ENCODE measurements around the gene NOX4. TPM values are rescaled to one million over a fixed set of nuclear protein-coding genes. Genes with fewer than 3 reads are reported as not detected.
"Not testable (repeated sequence)": the region's sequence is repeated elsewhere in the genome, so short reads cannot be mapped to it uniquely, and the experiment has no call there.

The NOX4 gene
- total RNA-seq, 2 experiments from 2014 or later, result not detected

DNA sequence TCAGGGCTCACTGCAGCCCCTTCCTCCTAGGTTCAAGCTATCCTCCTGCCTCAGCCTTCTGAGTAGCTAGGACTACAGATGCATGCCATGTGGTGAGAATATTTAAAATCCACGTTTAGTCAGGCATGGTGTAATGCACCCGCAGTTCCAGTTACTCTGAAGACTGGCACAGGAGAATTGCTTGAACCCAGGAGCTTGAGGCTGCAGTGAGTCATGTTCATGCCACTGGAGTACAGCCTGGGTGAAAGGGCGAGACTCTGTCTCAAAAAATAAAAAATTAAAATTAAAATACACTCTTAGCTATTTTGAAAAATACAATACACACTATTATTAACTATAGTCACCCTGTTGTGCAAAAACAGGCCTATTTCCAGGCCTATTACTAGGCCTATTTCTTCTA lies 38.4 kb downstream of the NOX4 start:
- Mint-ChIP-seq H3K27ac (no peak overlapping the region), H3K9me3 (peaks cover 3% of the 10 kb centered on the region), H3K27me3 (no peaks in the 10 kb centered on the region), H3K36me3 (no peaks in the 10 kb centered on the region), H3K4me3 (no peak overlapping the region), H3K4me1 (ENCODE audit: low read depth) (no peaks in the 10 kb centered on the region)
- DNase-seq, result no peak
- CTCF ChIA-PET, result no interaction called here
- POLR2A ChIA-PET, result no interaction called here
- intact Hi-C loops (cut with micrococcal nuclease), result no loop called here

DNA sequence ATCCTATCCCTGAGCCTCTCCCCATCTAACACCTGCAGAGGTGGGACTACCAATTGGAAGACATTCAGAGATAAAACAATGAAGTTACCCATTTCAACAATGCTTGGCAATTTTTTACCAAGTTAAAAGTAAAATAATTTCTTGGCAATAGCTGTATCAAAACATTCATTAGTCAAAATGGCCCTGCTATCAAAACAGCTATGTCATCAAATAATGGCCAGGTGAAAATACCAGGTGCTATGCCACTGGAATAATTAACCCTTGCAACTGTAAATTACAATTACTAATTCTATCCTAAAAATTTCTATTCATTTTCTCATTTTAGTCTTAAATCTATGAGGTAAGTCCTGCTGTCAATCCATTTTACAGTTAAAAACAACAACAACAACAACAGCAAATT lies 43.3 kb downstream of the NOX4 start:
- H3K27ac Mint-ChIP-seq, result no peak overlapping the region
- CTCF ChIA-PET, result no interaction called here
- no peak overlapping the region for H3K4me3 Mint-ChIP-seq
- intact Hi-C loops (cut with micrococcal nuclease), result no loop called here
- no peak for DNase-seq
- POLR2A ChIA-PET, result no interaction called here
- H3K27me3 Mint-ChIP-seq, result no peaks in the 10 kb centered on the region
- H3K9me3 Mint-ChIP-seq, result peaks cover 10% of the 10 kb centered on the region
- H3K4me1 Mint-ChIP-seq (ENCODE audit: low read depth), result no peaks in the 10 kb centered on the region
- H3K36me3 Mint-ChIP-seq, result no peaks in the 10 kb centered on the region

DNA sequence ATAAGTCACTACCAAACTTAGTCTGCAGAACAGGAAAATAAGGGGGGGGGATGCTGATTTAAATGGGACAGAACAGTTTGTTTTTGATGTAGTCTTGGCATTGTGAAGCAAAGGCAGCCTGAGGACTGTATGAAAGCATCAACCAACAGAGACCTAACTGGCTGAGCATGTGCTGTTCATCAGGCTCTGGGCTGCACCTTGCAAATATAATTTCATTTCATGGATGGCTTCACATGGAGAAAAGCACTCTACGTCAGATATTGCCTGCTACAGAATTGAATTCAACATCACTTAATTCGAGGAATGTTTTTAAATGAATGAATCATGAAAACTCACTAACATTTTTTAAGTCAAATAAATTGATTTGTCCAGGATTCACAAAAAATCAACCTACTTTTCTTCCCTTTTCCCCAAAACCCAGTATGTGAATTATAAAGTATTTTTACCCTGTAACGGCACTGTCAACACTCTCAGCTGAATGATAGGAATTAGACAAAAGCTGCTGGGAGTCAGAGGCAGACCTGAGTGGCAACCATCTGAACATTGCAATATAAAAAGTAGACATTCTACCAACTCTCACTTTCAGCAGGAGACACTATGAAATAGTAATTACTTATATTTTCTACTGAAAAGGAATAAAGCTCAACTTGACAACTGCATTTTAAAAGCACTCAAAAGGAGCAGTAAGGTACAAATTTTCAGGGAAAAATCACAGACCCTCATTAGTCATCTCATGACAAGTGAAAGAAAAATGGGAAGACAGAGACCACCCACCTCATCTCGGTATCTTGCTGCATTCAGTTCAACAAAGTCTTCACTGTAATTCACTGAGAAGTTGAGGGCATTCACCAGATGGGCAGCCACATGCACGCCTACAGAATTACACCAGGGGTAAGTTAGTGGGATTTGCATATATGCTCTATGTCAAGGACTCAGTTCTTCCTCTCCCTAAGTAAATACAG lies 47.5 kb downstream of the NOX4 start:
- Mint-ChIP-seq H3K27me3 (no peaks in the 10 kb centered on the region), H3K4me3 (no peak overlapping the region)

DNA sequence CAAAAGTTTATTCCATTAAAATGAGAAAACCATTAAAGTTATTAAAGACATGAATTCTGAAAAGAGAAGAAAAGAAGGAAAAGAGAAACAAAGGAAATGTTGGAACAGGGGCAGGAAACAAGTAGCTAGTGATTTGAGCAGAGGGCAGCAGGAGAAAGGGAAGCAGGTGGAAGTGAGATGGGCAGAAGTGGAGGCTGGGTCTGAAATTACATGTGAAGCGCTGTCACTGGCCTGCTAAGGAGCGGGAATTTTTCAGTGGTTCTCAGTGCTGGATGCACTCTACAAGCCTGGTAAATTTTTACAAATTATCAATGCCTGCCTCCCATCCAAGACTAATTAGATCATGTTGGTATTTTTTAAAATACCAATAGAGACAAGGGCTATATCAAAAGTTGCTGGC lies 48.4 kb downstream of the NOX4 start:
- Mint-ChIP-seq H3K27me3 (no peaks in the 10 kb centered on the region), H3K27ac (no peak overlapping the region), H3K4me1 (ENCODE audit: low read depth) (no peaks in the 10 kb centered on the region), H3K4me3 (no peak overlapping the region), H3K36me3 (no peaks in the 10 kb centered on the region), H3K9me3 (peaks cover 10% of the 10 kb centered on the region)
- POLR2A ChIA-PET, result no interaction called here
- CTCF ChIA-PET, result no interaction called here
- intact Hi-C loops (cut with micrococcal nuclease), result no loop called here
- no peak for DNase-seq

More for the DNA sequence above, 47.5 kb downstream of the NOX4 start:
- Mint-ChIP-seq H3K9me3 (peaks cover 10% of the 10 kb centered on the region), H3K36me3 (no peaks in the 10 kb centered on the region), H3K27ac (no peak overlapping the region), H3K4me1 (ENCODE audit: low read depth) (no peaks in the 10 kb centered on the region)
- intact Hi-C loops (cut with micrococcal nuclease), result no loop called here
- DNase-seq, result no peak
- ChIA-PET CTCF (no interaction called here), POLR2A (no interaction called here)

DNA sequence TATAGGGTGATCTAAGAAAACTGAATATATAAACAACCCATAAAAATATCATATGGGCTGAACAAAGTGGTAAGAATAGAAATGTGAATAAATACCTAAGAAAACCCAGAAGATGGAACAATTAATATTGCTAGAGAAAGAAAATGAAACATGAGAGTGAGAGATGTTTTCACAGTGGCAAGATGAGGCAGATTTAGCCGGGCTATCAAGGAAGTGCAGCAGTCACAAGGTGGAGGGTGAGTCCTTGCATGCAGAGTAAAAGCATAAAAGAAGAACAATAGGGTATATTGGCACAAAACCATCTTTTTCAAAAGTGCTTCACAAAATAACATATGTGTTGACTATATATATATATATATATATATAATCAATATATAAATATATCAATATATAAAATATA lies 49.6 kb downstream of the NOX4 start:
- Mint-ChIP-seq H3K36me3 (no peaks in the 10 kb centered on the region), H3K9me3 (peaks cover 10% of the 10 kb centered on the region), H3K27me3 (no peaks in the 10 kb centered on the region), H3K27ac (no peak overlapping the region), H3K4me1 (ENCODE audit: low read depth) (no peaks in the 10 kb centered on the region), H3K4me3 (no peak overlapping the region)
- intact Hi-C loops (cut with micrococcal nuclease), result no loop called here
- ChIA-PET POLR2A (no interaction called here), CTCF (no interaction called here)
- no peak for DNase-seq

DNA sequence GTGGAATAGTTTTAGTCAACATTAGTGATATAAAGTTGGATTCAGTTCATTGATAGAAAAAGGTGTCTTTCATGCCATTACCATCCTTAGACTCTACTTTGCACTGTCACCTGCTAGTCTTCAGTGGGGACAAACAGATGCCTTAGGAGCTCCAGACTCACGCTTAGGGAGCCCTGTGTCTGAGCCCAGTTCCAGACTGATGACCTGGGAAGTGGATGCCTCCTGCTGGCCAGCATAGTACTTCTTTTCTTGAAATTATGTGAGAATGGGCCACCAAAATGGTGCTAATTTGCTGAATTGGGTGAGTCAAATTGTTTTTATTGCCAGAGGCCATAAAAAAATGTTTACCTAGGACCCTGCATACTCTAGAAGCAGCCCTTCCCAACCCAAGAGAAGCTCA lies 53.9 kb downstream of the NOX4 start:
- no peaks in the 10 kb centered on the region for H3K9me3 Mint-ChIP-seq
- H3K4me3 Mint-ChIP-seq, result no peak overlapping the region
- ChIA-PET POLR2A (no interaction called here), CTCF (no interaction called here)
- no peaks in the 10 kb centered on the region for H3K4me1 Mint-ChIP-seq (ENCODE audit: low read depth)
- no peaks in the 10 kb centered on the region for H3K27me3 Mint-ChIP-seq
- intact Hi-C loops (cut with micrococcal nuclease), result no loop called here
- H3K27ac Mint-ChIP-seq, result no peak overlapping the region
- H3K36me3 Mint-ChIP-seq, result no peaks in the 10 kb centered on the region
- DNase-seq, result no peak

DNA sequence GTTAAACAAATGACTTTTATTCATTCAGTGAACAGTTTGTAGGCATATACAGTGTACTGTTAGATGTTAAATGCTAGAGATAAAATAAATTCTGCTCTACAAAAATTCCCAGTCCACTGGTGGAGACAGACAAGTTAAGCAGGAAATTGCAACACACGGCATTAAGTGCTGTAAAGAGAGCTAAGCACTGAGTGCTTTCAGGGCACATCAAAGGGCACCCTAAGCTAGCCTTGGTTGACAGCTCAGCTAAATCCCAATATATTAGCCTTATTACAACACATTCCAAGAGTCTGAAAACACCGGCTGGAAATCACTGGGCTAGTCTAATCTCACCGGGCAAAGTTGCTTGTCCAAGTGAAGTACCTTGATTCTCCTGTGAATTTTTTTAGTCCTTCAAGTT lies 55.1 kb downstream of the NOX4 start:
- Mint-ChIP-seq H3K27me3 (no peaks in the 10 kb centered on the region), H3K27ac (no peak overlapping the region), H3K9me3 (no peaks in the 10 kb centered on the region), H3K36me3 (no peaks in the 10 kb centered on the region), H3K4me1 (ENCODE audit: low read depth) (no peaks in the 10 kb centered on the region), H3K4me3 (no peak overlapping the region)
- CTCF ChIA-PET, result no interaction called here
- POLR2A ChIA-PET, result no interaction called here
- intact Hi-C loops (cut with micrococcal nuclease), result no loop called here
- DNase-seq, result no peak

DNA sequence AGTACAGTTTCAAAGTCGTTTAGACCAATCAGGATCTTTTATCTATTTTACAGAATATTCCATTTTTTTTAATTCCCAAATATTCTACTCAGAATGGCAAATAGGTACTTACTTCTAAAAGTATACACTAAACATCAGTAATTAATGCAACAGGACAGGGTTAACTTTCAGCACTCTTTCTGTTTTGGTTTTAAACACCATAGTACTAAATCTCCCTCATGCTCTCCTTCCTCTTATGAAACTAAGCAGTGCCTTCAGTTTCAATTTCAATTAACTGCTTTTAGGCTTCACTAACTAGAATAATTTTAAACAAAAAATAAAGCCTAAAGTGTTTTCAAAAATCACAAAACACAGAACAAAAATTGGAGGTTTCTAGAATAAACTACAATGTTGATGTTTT lies 57.9 kb downstream of the NOX4 start:
- ChIA-PET POLR2A (no interaction called here), CTCF (no interaction called here)
- no peak overlapping the region for H3K4me3 Mint-ChIP-seq
- intact Hi-C loops (cut with micrococcal nuclease), result no loop called here
- no peaks in the 10 kb centered on the region for H3K9me3 Mint-ChIP-seq
- no peak overlapping the region for H3K27ac Mint-ChIP-seq
- DNase-seq, result no peak
- H3K36me3 Mint-ChIP-seq, result no peaks in the 10 kb centered on the region
- H3K4me1 Mint-ChIP-seq (ENCODE audit: low read depth), result no peaks in the 10 kb centered on the region
- H3K27me3 Mint-ChIP-seq, result no peaks in the 10 kb centered on the region

DNA sequence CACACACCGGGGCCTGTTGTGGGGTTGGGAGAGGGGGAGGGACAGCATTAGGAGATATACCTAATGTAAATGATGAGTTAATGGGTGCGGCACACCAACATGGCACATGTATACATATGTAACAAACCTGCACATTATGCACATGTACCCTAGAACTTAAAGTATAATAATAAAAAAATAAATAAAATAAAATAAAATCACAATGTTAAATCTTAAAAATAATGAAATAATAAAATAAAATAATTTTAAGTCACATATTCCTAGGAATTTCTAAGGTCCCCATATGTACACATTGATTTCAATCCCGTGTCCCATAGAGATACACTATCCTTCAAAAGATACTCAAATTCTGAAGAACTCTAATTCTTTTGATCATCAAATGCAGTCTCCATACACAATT lies 59.0 kb downstream of the NOX4 start:
- DNase-seq; CTCF ChIA-PET; intact Hi-C loops (cut with micrococcal nuclease); H3K27ac Mint-ChIP-seq; H3K27me3 Mint-ChIP-seq; H3K36me3 Mint-ChIP-seq; H3K4me1 Mint-ChIP-seq (ENCODE audit: low read depth); H3K9me3 Mint-ChIP-seq; POLR2A ChIA-PET; H3K4me3 Mint-ChIP-seq: not testable (repeated sequence)

DNA sequence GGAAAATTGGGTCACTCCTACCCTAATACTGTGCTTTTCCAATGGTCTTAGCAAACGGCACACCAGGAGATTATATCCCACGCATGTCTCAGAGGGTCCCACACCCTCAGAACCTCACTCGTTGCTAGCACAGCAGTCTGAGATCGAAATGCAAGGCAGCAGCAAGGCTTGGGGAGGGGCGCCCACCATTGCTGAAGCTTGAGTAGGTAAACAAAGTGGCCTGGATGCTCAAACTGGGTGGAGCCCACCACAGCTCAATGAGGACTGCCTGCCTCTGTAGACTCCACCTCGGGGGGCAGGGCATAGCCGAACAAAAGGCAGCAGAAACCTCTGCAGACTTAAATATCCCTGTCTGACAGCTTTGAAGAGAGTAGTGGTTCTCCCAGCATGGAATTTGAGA lies 64.7 kb downstream of the NOX4 start:
- CTCF ChIA-PET; H3K9me3 Mint-ChIP-seq; H3K4me1 Mint-ChIP-seq (ENCODE audit: low read depth); H3K4me3 Mint-ChIP-seq; DNase-seq; H3K36me3 Mint-ChIP-seq; POLR2A ChIA-PET; intact Hi-C loops (cut with micrococcal nuclease); H3K27me3 Mint-ChIP-seq; H3K27ac Mint-ChIP-seq: not testable (repeated sequence)

DNA sequence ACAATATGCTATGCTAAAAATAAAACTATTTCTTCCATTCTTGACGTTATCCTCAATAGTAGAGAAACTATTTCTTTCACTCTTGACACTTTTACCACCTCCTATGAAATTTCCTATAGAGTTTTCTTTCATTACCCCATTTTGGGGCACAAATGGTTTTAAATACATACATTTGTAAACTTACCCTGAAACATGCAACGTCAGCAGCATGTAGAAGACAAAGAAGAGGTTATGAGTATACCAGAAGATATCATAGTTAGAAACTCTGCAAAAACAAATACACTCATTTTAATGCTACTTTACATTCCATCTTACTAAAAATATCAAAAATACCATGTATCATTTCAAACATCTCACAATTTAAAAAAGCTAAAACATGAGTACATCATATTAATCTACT lies 69.5 kb downstream of the NOX4 start:
- CTCF ChIA-PET, result no interaction called here

DNA sequence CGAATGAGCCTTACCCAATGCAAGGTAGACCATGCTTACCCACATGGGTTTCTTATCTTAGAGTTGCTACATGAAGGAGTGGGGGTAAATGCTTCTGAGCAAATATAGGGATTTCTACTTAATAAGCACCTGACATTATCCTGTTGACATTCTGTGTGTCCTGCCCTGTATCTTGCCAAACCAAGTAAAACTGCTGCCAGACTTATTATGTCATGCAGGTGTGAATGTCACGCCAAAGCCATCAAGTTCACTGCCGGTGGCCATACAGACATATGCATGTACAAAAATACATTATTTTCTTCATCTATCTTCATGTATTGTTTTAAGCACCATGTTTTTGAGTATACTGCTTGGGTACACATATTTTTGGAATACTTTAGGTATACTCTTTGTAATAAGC lies 70.2 kb downstream of the NOX4 start:
- Mint-ChIP-seq H3K9me3 (no peaks in the 10 kb centered on the region), H3K27me3 (no peaks in the 10 kb centered on the region), H3K4me1 (ENCODE audit: low read depth) (no peaks in the 10 kb centered on the region), H3K4me3 (no peak overlapping the region), H3K27ac (no peak overlapping the region), H3K36me3 (no peaks in the 10 kb centered on the region)
- no peak for DNase-seq
- intact Hi-C loops (cut with micrococcal nuclease), result no loop called here
- POLR2A ChIA-PET, result no interaction called here
- CTCF ChIA-PET, result no interaction called here

More for the DNA sequence above, 69.5 kb downstream of the NOX4 start:
- H3K9me3 Mint-ChIP-seq, result no peaks in the 10 kb centered on the region
- no peaks in the 10 kb centered on the region for H3K36me3 Mint-ChIP-seq
- H3K4me1 Mint-ChIP-seq (ENCODE audit: low read depth), result no peaks in the 10 kb centered on the region
- no peak overlapping the region for H3K27ac Mint-ChIP-seq
- no peaks in the 10 kb centered on the region for H3K27me3 Mint-ChIP-seq
- intact Hi-C loops (cut with micrococcal nuclease), result no loop called here
- POLR2A ChIA-PET, result no interaction called here
- no peak overlapping the region for H3K4me3 Mint-ChIP-seq
- no peak for DNase-seq

DNA sequence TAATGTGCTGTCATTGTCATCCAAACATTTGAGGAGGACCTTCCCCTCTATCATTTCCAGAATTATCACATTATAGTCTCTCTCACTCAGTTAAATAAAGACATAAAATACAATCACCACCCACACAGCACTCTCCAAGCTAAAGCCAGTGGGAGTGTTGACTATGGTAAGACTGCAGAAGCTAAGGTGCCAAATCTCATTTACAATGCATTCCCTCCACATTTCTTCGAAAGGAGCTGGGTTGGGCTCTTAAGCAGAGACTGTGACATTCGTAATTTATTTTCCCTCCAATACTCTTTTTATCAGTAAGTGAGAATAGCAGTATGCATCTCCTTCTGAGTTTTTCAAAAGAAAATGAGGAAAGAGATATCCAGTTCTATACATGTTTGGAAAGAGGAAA lies 74.2 kb downstream of the NOX4 start:
- H3K27ac Mint-ChIP-seq, result no peak overlapping the region
- no peaks in the 10 kb centered on the region for H3K36me3 Mint-ChIP-seq
- no peaks in the 10 kb centered on the region for H3K9me3 Mint-ChIP-seq
- POLR2A ChIA-PET, result no interaction called here
- CTCF ChIA-PET, result no interaction called here
- no peak for DNase-seq
- no peaks in the 10 kb centered on the region for H3K4me1 Mint-ChIP-seq (ENCODE audit: low read depth)
- no peaks in the 10 kb centered on the region for H3K27me3 Mint-ChIP-seq
- intact Hi-C loops (cut with micrococcal nuclease), result no loop called here
- H3K4me3 Mint-ChIP-seq, result no peak overlapping the region
